HTERT RPE-1 (cell line): ENCODE measurements around the gene UBAP2.
"Not testable (repeated sequence)": the region's sequence is repeated elsewhere in the genome, so short reads cannot be mapped to it uniquely, and the experiment has no call there.

Experiments used
- in situ Hi-C: fragments of 300-500 bp; cut with MboI; formaldehyde crosslinking; loops from 4 replicates; pipeline ENCODE4 v1.14.3; 2020; ENCODE audit warnings: low sequenced_read_pairs

UBAP2 gene

DNA sequence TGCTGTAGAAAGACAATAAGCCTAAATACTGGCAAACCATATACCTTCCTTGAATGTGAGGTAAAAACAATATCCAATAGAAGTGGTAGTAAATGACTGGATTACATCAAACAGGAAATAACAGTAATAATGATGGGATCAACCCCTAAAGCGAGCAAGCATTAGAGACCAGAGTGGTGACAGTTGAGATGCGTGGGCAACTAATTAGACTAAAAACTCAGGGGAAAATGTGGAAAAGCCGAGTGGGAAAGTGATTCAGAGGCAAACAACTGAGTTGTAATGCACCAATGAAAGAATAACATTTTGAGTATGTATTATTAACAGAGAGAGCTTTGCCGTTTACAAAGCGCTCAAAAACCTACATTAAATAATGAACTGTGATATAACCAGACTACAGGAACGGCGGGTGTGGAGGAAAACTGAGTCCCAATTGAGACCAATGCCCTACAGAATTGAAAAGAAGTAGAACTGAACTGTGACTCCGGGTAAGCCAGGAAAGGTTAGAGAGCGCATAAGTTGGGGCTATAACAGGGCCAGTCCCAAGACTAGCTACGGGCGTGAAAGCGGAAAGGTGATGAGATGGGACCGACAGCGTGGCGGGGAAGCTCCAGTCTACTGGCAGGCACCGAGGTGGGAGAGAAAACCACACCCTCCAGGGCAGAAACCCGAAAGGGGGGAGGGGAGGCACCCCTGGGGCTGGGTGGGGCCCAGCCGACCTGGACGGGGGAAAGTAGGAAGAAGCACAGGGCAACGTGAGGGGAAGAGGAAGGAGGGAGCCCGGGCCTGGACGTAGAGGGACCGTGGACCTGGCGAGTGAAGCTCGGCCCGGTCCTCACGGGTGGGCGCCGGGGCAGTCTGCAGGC is 592 bp downstream of the UBAP2 start:
- in situ Hi-C loops: no loop called here

DNA sequence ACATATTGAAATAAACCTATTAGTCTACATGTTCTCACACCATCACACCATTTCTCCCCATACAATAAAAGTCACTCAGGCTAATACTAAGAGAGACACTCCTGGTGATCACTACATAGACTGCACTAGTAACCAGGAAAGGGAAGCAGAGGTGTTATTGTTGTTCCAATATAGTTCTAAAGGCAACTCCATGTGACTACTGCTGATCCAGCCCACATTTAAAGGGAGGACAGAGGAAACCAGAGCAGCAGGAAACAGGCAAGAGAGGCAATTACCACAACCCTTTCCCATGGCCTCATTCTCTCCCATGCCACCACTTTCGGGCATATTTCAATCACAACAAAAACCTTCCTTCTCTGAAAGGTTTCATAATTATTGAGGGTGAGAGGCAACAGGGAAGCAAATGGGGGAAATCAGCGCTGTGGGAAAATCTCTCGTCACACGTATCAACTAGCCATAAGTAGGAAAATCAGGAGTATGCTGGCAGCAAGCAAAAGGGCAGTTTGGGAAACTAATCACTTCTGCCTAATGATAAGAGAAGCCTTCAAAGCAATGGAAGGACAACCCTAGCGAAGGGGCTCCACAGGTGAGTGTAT is 1.8 kb downstream of the UBAP2 start:
- in situ Hi-C loops: no loop called here

DNA sequence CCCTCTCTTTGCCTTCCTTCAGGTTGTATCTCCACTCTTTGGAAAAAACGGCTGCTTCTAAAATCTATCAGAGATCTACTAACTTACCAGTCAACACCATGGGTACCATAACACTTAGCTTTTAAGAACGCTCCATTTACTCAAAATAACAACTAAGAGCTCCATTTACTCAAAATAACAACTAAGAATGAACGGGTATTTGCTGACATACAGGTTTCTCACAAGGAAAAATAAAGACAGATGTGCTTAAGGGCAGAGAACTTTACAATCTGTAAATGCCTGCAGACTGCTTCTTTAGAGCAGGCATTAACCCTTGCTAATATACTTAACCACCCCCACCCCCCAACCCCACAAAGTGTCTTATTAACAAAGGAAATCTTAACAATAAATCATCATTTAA is 2.8 kb downstream of the UBAP2 start:
- in situ Hi-C loops: no loop called here

- in situ Hi-C loops: not testable (repeated sequence)
Observed at GRCh38 chr9:34042074-34042473, 6.6 kb downstream of the UBAP2 start.

DNA sequence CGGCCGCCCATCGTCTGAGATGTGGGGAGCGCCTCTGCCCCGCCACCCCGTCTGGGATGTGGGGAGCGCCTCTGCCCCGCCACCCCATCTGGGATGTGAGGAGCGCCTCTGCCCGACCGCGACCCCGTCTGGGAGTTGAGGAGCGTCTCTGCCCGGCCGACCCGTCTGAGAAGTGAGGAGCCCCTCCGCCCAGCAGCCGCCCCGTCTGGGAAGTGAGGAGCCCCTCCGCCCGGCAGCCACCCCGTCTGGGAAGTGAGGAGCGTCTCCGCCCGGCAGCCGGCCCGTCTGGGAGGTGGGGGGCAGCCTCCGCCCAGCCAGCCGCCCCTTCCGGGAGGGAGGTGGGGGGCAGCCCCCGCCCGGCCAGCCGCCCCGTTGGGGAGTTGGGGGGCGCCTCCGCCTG is 9.8 kb downstream of the UBAP2 start:
- in situ Hi-C loops: not testable (repeated sequence)

- in situ Hi-C loops: no loop called here
Observed at GRCh38 chr9:34037626-34038025, 11.1 kb downstream of the UBAP2 start.

GRCh38 chr9:34036625-34037024 is 12.1 kb downstream of the UBAP2 start:
- in situ Hi-C loops: no loop called here

DNA sequence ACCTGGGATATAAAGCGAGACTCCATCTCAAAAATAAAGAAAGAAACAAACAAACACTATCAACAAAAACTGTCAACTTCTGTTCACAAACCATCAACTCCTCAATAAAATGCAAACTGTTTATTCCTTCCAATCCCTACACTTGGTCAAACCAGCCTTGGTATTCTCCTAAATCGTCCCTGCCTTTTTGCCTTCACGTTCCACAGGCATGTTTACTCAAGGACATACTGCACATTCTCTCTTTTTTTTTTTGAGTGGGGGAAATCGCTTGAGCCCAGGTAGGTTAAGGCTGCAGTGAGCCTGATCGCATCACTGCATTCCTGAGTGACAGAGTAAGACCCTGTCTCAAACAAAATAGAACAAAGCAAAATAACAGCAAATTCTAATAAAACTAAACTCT is 13.0 kb downstream of the UBAP2 start:
- in situ Hi-C loops: no loop called here

- in situ Hi-C loops: no loop called here
Observed at GRCh38 chr9:34034698-34035065, 14.0 kb downstream of the UBAP2 start.

- in situ Hi-C loops: no loop called here
Observed at GRCh38 chr9:34032631-34033030, 16.1 kb downstream of the UBAP2 start.

DNA sequence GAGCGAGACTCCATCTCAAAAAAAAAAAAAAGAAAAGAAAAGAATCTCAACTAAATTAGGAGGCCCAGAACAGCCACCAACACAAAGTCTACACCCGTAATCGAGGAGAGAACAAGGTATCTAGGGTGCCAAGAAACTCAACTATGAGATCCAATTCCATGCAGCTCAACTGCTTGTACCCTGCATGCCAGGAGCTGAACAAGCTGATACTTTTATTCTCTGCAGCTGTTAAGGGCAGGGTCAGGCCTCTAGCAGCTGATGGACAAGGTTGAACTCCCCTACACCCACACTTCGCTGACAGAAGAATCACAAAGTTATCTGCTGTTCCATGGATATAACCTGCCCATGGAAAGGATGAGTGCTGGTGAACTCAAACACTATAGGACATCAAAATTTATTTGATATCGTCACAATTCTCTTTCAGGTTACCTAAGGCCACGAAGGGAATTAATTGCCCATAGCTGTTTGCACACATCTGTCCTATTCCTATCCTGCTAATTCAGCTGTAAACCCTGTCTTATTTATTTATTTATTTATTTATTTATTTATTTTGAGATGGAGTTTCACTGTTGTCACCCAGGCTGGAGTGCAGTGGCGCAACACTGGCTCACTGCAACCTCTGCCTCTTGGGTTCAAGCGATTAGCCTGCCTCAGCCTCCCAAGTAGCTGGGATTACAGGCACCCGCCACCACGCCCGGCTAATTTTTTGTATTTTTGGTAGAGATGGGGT is 20.7 kb downstream of the UBAP2 start:
- in situ Hi-C loops: no loop called here

DNA sequence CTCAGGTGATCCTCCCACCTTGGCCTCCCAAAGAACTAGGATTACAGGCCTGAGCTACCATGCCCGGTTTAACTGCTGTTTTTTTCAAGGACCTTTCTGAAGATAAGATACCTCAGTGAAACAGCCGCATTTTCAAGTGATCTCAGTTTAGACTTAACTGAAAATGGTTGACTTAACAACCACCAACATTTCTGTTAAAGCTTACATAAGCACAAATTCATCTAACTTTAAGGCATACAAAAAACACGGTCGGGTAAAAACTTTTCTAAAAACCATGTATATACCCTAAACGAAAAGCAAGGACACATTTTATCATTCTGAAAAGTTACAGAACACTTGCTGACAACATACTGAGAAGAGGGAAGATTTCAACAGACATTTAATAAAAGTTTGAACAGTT is 22.9 kb downstream of the UBAP2 start:
- in situ Hi-C loops: no loop called here

- in situ Hi-C loops: no loop called here
Observed at GRCh38 chr9:34025062-34025461, 23.6 kb downstream of the UBAP2 start.

DNA sequence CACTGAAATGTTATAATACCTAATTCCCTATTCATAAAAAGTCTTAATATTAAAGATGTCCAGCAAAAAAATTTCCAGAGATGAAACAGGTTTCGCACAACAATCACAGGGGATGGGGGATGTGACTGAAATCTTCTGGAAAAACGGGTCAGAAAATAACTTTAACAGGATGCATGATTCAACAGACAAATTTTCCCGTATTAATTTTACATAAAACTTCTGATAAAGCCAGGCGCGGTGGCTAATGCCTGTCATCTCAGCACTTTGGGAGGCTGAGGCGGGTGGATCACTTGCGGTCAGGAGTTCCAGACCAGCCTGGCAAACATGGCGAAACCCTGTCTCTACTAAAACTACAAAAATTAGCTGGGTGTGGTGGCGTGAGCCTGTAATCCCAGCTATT is 24.2 kb downstream of the UBAP2 start:
- in situ Hi-C loops: not testable (repeated sequence)

- in situ Hi-C loops: no loop called here
Observed at GRCh38 chr9:34016149-34016548, 32.5 kb downstream of the UBAP2 start.

DNA sequence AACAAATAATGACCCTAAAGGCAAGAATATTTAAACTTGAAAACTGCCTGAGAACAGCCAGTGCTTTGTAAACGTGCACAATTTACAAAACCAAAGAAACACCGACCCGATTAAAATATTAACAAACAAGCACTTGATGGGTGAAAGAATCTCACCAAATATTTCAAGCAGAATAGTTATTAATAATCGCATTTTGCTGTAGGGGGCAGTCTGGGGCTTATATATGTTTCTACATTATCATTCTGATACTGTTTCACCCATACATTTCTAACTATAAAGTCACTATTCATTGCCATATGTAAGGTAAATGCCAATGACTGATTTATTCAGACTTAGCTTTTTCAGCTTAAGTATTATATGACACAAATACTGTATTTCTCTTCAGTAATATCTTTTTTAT is 37.7 kb downstream of the UBAP2 start:
- in situ Hi-C loops: no loop called here

GRCh38 chr9:34001951-34002350 is 46.7 kb downstream of the UBAP2 start:
- in situ Hi-C loops: no loop called here

DNA sequence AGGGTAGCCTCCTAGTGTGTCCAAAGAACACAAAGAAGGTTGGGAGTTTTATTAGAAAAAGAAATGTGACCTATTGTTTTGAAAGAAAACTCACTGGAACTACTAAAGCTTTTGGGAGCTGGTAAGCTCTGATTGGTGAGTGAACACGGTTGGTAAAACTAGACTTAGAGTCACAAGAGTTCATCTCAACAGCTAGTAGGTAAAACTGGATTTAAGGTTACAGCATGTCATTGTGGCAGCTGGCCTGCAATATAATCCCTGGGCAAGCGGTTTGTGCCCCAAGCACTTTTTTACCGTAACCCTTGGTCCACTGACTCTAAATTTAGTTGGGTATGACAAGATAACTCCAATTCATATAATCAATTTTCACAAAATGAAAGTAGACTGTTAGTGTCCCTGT is 47.4 kb downstream of the UBAP2 start:
- in situ Hi-C loops: no loop called here

DNA sequence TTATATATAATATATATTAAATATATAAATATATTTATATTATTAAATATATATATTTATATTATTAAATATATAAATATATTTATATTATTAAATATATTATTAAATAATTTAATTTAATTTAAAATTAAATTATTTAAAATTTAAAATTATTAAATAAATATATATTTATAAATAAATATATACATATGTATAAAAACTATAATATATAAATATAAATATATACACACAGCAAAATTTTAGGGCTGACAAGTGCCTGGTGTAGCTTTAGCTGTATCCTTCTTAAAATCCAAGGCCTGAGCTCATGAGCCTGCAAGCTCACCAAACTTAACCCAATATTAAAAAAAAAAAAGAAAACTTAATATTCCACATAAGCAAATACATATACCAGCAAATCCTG is 53.2 kb downstream of the UBAP2 start:
- in situ Hi-C loops: no loop called here

GRCh38 chr9:33993104-33993503 is 55.6 kb downstream of the UBAP2 start:
- in situ Hi-C loops: no loop called here

- in situ Hi-C loops: no loop called here
Observed at GRCh38 chr9:33992632-33993031, 56.1 kb downstream of the UBAP2 start.
